ENCODE results near the gene COL4A1.

The COL4A1 gene

GRCh38 chr13:110279684-110280083 is 27.3 kb downstream of the COL4A1 start:
- in situ Hi-C loops (cut with MboI; ENCODE audit: low sequenced_read_pairs) = no loop called here

- in situ Hi-C loops (cut with MboI; ENCODE audit: low sequenced_read_pairs) = no loop called here
These were observed 28.1 kb downstream of the COL4A1 start for GRCh38 chr13:110278859-110279258.

GRCh38 chr13:110277357-110277975 is 29.5 kb downstream of the COL4A1 start:
- in situ Hi-C loops (cut with MboI; ENCODE audit: low sequenced_read_pairs) = no loop called here

GRCh38 chr13:110276553-110276950 is 30.4 kb downstream of the COL4A1 start:
- in situ Hi-C loops (cut with MboI; ENCODE audit: low sequenced_read_pairs) = no loop called here

- in situ Hi-C loops (cut with MboI; ENCODE audit: low sequenced_read_pairs) = no loop called here
These were observed 30.9 kb downstream of the COL4A1 start for GRCh38 chr13:110275931-110276552.

GRCh38 chr13:110274687-110275086 is 32.3 kb downstream of the COL4A1 start:
- in situ Hi-C loops (cut with MboI; ENCODE audit: low sequenced_read_pairs) = no loop called here

- in situ Hi-C loops (cut with MboI; ENCODE audit: low sequenced_read_pairs) = no loop called here
These were observed 33.7 kb downstream of the COL4A1 start for GRCh38 chr13:110273254-110273653.

GRCh38 chr13:110272651-110273050 is 34.3 kb downstream of the COL4A1 start:
- in situ Hi-C loops (cut with MboI; ENCODE audit: low sequenced_read_pairs) = no loop called here

GRCh38 chr13:110272227-110272626 is 34.7 kb downstream of the COL4A1 start:
- in situ Hi-C loops (cut with MboI; ENCODE audit: low sequenced_read_pairs) = no loop called here

- in situ Hi-C loops (cut with MboI; ENCODE audit: low sequenced_read_pairs) = no loop called here
These were observed 35.6 kb downstream of the COL4A1 start for GRCh38 chr13:110271313-110271712.

GRCh38 chr13:110270507-110270906 is 36.5 kb downstream of the COL4A1 start:
- in situ Hi-C loops (cut with MboI; ENCODE audit: low sequenced_read_pairs) = no loop called here

GRCh38 chr13:110269509-110270185 is 37.3 kb downstream of the COL4A1 start:
- in situ Hi-C loops (cut with MboI; ENCODE audit: low sequenced_read_pairs) = no loop called here

GRCh38 chr13:110268576-110269185 is 38.3 kb downstream of the COL4A1 start:
- in situ Hi-C loops (cut with MboI; ENCODE audit: low sequenced_read_pairs) = no loop called here

GRCh38 chr13:110268061-110268460 is 38.9 kb downstream of the COL4A1 start:
- in situ Hi-C loops (cut with MboI; ENCODE audit: low sequenced_read_pairs) = no loop called here

GRCh38 chr13:110266983-110267382 is 40.0 kb downstream of the COL4A1 start:
- in situ Hi-C loops (cut with MboI; ENCODE audit: low sequenced_read_pairs) = no loop called here

GRCh38 chr13:110266431-110266809 is 40.5 kb downstream of the COL4A1 start:
- in situ Hi-C loops (cut with MboI; ENCODE audit: low sequenced_read_pairs) = no loop called here

- in situ Hi-C loops (cut with MboI; ENCODE audit: low sequenced_read_pairs) = no loop called here
These were observed 41.1 kb downstream of the COL4A1 start for GRCh38 chr13:110265682-110266430.

GRCh38 chr13:110265341-110265681 is 41.6 kb downstream of the COL4A1 start:
- in situ Hi-C loops (cut with MboI; ENCODE audit: low sequenced_read_pairs) = no loop called here

- in situ Hi-C loops (cut with MboI; ENCODE audit: low sequenced_read_pairs) = no loop called here
These were observed 42.2 kb downstream of the COL4A1 start for GRCh38 chr13:110264685-110265275.

GRCh38 chr13:110263888-110264287 is 43.1 kb downstream of the COL4A1 start:
- in situ Hi-C loops (cut with MboI; ENCODE audit: low sequenced_read_pairs) = no loop called here

GRCh38 chr13:110263404-110263803 is 43.6 kb downstream of the COL4A1 start:
- in situ Hi-C loops (cut with MboI; ENCODE audit: low sequenced_read_pairs) = no loop called here

Measured in HL-60/S4 (cell line).